IPS-20b (cell line): ENCODE data around the gene BRD7.

Source experiments
- H3K27ac ChIP-seq: one replicate; pipeline ENCODE4 v1.5.1; 2013; ENCODE audit warnings: low read length
- H3K27me3 ChIP-seq: 2 replicates; pipeline ENCODE4 v1.6.1; 2013; ENCODE audit warnings: mild to moderate bottlenecking, low read length, inconsistent platforms; ENCODE audit not compliant: insufficient read depth
- H3K36me3 ChIP-seq: 2 replicates; pipeline ENCODE4 v1.6.1; 2013; ENCODE audit warnings: low read depth, mild to moderate bottlenecking, inconsistent platforms, low read length, moderate library complexity; ENCODE audit not compliant: insufficient read depth
- H3K4me1 ChIP-seq: 2 replicates; pipeline ENCODE4 v1.6.1; 2013; ENCODE audit warnings: mild to moderate bottlenecking, control low read depth, inconsistent platforms, low read length, moderate library complexity; ENCODE audit not compliant: insufficient read depth
- H3K4me3 ChIP-seq: 2 replicates; pipeline ENCODE4 v1.5.1; 2013; ENCODE audit warnings: mild to moderate bottlenecking, low read length, inconsistent platforms
- H3K9ac ChIP-seq: 2 replicates; pipeline ENCODE4 v1.6.1; 2013; ENCODE audit warnings: low read depth, mild to moderate bottlenecking, inconsistent platforms, low read length, moderate library complexity
- H3K9me3 ChIP-seq: 2 replicates; pipeline ENCODE4 v1.6.1; 2013; ENCODE audit warnings: mild to moderate bottlenecking, low read depth, low read length, inconsistent platforms; ENCODE audit not compliant: insufficient read depth

BRD7 gene

GRCh38 chr16:50269061-50269705, 99.6 kb downstream of the BRD7 start:
- Histone ChIP-seq H3K36me3 (no peaks in the 10 kb centered on the region), H3K9ac (no peak overlapping the region), H3K27me3 (no peaks in the 10 kb centered on the region), H3K4me1 (peaks cover 5% of the 10 kb centered on the region; the same call in 1 of the 2 replicates), H3K9me3 (no peaks in the 10 kb centered on the region), H3K4me3 (no peak overlapping the region), H3K27ac (no peak overlapping the region)

DNA sequence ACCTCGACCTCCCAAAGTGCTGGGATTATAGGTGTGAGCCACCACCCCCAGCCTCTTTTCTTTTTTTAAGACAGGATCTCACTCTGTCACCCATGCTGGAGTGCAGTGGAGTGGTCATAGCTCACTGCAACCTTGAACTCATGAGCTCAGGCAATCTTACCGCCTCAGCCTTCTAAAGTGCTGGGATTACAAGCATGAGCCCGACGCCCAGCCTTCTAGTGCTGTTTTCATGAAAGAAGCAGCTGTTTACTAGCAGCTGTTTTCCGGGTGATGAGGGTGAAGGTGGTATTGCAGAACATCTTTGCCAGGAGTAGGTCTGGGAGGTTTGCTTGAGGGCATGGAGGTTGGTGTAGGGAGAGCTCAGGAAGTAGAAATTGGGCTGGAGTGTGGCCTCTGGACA, 100.4 kb downstream of the BRD7 start:
- Histone ChIP-seq H3K4me3 (no peak overlapping the region), H3K27me3 (no peaks in the 10 kb centered on the region), H3K4me1 (peaks cover 5% of the 10 kb centered on the region; the same call in 1 of the 2 replicates), H3K9ac (no peak overlapping the region), H3K27ac (no peak overlapping the region), H3K36me3 (no peaks in the 10 kb centered on the region), H3K9me3 (no peaks in the 10 kb centered on the region)

DNA sequence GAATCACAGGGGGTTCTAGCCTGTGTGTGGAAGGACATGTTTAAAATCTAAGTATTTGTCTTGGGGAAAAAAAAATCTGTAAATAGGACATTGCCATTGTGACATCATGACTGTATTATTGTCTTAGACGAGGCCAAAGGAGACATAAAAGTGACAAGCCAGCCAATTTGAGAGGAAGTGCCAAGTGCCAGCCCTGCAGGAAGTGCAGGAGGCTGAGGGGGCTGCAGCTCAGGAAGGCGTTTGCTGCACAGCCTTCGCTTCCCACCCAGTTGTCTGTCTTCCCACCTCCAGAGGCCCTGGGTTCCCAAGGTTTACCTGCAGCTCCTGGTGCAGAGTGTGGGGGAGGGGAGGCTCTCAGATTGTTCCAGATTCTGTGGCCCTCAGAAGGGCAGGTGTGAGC, 101.1 kb downstream of the BRD7 start:
- H3K9me3 ChIP-seq, result no peaks in the 10 kb centered on the region
- no peak overlapping the region for H3K27ac ChIP-seq
- H3K4me3 ChIP-seq, result no peak overlapping the region
- H3K36me3 ChIP-seq, result no peaks in the 10 kb centered on the region
- peaks cover 5% of the 10 kb centered on the region; the same call in 1 of the 2 replicates for H3K4me1 ChIP-seq
- no peaks in the 10 kb centered on the region for H3K27me3 ChIP-seq
- no peak overlapping the region for H3K9ac ChIP-seq

GRCh38 chr16:50267151-50267631, 101.6 kb downstream of the BRD7 start:
- Histone ChIP-seq H3K4me1 (peaks cover 5% of the 10 kb centered on the region; the same call in 1 of the 2 replicates), H3K9me3 (no peaks in the 10 kb centered on the region), H3K9ac (no peak overlapping the region), H3K27ac (no peak overlapping the region), H3K4me3 (no peak overlapping the region), H3K27me3 (no peaks in the 10 kb centered on the region), H3K36me3 (no peaks in the 10 kb centered on the region)

DNA sequence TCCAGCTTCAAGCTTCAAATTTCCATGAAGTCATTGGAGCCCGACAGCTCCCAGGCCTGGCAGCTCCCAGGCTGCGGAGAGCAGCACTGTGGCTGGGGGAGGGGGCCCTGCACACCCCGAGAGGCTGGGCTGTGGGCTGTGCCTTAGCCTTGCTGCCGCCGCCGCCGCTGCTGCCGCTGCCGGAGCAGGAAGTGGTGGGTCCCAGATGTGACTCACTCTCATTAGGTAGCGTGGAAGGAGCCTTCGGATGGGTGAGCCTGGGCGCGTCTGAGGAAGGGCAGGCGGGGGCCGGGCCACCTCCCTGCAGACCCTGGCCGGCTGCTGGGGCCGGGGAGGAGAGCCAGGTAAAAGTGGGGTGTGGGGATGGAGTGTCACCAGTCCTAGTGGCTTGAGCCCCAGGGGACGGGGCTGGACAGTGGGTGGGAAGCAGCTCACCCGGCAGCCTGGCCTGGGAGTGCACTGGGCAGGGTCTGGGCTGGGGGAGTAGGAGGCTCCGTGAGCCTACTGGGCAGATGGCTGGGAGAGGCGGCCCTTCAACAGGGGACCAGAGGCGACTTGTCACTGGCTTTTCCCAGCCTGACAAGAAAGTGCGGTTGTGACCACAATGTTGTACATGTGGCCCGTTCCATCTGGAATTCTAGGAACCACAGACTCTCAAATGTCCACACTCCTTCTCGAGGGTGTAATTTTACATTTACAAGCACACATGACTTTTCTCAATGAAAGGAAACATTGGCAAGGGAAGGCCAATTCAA, 102.3 kb downstream of the BRD7 start, which contains the start of gene ADCY7:
TSS of gene ADCY7 (plus strand) at position 215 of the 755 bp plus-strand sequence. CDS start 21,629 bp downstream, outside the sequence.
- Histone ChIP-seq H3K9ac (no peak within 1 kb of the TSS), H3K27ac (no peak within 1 kb of the TSS), H3K36me3 (no peaks in the 10 kb centered on the region), H3K9me3 (no peaks in the 10 kb centered on the region), H3K4me1 (peaks cover 5% of the 10 kb centered on the region; the same call in 1 of the 2 replicates), H3K4me3 (no peak within 1 kb of the TSS; the same call in 1 of the 2 replicates), H3K27me3 (no peaks in the 10 kb centered on the region)
